SU-DHL-6 (cell line): ENCODE data around the gene TMEM131.
"Not testable (repeated sequence)": the region's sequence is repeated elsewhere in the genome, so short reads cannot be mapped to it uniquely, and the experiment has no call there.

Source experiments
- CTCF ChIP-seq: fragments of 200-600 bp; sonication (generic); IDR thresholded peaks from one replicate; pipeline ENCODE4 v1.5.1; 2017; ENCODE audit warnings: antibody characterized with exemption, mild to moderate bottlenecking, low read length, moderate library complexity; ENCODE audit not compliant: insufficient read depth, poor library complexity, severe bottlenecking
- EZH2phosphoT487 ChIP-seq: fragments of 200-600 bp; sonication (generic), shearing (Covaris generic); conservative IDR thresholded peaks from 2 replicates; pipeline ENCODE4 v1.6.1; 2018; ENCODE audit warnings: mild to moderate bottlenecking, antibody characterized with exemption, low read length, moderate library complexity, mixed read lengths

- not testable (repeated sequence) for TF ChIP-seq CTCF, EZH2phosphoT487
Observed at GRCh38 chr2:97893042-97893441, 102.7 kb downstream of the TMEM131 start.
